Measurements from ENCODE around the gene SPATS2.
"Not testable (repeated sequence)": the region's sequence is repeated elsewhere in the genome, so short reads cannot be mapped to it uniquely, and the experiment has no call there.

Gene SPATS2

GRCh38 chr12:49525942-49526341 lies 158.7 kb downstream of the SPATS2 start:
- DNase-seq = no peak

GRCh38 chr12:49527361-49528130 lies 160.3 kb downstream of the SPATS2 start:
- no peak for DNase-seq

DNA sequence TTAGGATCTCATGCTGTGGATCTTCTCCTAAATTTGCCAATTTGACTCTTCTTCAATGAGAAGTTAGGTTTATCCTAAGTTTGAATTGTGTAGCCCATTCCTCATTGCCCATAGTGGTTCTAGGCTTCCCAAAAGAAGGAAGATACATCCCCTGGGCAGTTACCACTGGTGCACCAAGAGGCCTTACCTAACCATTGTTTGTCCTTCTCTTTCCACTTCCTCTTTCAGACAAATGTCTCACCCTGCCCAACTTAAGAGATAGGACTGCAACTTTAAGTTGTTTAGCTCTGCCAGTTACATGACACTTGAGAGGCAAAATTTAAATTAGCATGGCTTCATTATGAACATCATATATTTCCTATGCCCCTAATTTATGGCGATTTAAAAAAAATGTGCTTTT lies 162.2 kb downstream of the SPATS2 start:
- DNase-seq = no peak

- DNase-seq = no peak
These were observed 164.5 kb downstream of the SPATS2 start for GRCh38 chr12:49531745-49532144.

DNA sequence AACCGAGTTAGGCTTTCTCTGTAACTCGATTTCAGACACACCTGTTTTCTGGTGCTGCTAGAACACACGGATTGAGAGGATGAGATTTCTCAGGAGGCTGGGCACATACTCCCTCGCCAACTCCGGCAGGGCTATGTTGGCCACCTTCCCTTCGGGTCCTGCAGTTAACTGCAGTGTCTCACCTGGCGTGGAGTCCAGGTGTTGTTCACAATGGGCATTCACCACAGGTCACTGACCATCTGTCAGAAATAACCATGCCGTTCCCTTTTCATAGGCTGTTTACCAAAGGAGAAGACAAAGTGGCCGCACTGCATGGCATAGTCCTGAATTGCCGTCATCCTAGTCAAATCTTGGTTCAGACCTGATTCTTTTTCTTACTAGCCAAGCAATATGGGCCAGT lies 166.1 kb downstream of the SPATS2 start:
- no peak for DNase-seq

GRCh38 chr12:49534122-49534521 lies 166.9 kb downstream of the SPATS2 start:
- not testable (repeated sequence) for DNase-seq

GRCh38 chr12:49534731-49535278 lies 167.5 kb downstream of the SPATS2 start:
- no peak for DNase-seq

GRCh38 chr12:49535921-49536525 lies 168.8 kb downstream of the SPATS2 start:
- no peak for DNase-seq

DNA sequence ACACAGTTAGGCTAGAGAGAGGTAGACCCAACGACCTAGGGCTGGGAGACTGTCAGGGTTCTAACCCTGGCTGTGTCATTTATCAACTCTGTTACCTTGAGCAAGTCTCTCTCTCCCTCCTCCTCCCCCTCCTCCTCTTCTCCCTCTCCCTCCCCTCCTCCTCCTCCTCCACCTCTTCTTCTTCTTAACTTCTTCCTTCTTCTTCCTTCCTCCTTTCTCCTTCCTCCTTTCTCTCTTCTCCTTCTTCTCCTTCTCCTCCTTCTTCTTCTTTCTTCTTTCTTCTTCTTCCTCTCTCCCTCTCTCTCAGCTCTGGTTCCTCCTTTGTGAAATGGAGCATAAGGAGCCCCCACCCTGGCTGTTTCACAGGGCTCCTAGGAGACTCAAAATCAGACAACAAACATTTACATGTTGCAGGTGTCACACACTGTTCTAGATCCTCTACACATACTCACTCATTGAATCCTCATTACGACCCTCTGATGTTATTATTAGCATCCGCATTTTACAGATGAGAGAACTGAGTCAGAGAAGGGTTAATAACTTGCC lies 169.3 kb downstream of the SPATS2 start:
- DNase-seq = no peak

GRCh38 chr12:49537231-49537751 lies 170.0 kb downstream of the SPATS2 start:
- no peak for DNase-seq

GRCh38 chr12:49537752-49538509 lies 170.7 kb downstream of the SPATS2 start:
- DNase-seq = no peak

DNA sequence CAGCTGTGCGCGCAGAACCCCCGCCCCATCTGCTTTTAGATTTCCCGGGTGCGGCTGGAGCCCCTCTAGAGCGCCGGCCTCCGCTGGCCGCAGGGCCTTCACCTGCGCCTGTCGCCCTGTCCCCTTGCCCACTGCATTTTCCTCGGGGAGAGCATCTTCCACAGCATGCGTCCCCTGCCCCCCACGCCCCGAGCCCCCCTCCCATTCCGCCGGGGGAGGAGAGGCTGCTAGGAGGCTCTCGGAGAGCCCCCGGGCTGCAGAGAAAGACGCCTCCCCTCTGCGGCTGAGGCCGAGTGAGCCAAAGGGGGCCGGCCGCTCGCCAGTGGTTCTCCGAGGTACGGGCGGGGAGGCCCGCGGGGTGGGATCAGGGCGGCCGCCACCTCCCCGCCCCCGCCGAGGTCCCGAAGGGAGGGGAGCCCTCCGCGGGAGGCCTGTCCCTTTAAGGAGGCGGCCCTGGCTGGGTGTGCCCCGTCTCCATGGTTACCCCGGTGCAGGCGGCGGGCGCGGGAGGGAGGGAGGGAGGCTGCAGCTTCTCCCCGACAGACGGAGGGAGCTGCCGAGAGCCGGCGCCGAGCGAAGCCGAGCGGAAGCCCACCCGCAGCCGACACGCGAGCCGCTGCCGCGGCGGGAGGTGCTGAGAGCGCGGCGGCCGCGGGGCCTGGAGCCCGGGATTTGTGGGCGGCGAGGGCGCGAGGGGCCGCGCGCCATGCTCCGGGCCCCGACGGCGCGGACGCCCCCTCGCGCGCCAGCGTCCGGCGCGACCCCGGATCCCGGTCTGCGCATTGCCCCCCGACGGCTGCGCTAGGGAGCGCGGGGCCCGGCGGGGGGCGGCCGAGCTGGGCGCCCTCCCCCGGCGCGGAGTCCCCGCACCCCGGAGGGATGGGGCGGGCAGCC lies 171.5 kb downstream of the SPATS2 start, which contains the start of gene KCNH3:
Gene KCNH3 (plus strand): TSS at position 521 of the 894 bp plus-strand sequence. CDS start 387 bp downstream, outside the sequence.
- DNase-seq = peak; percentile 84

DNA sequence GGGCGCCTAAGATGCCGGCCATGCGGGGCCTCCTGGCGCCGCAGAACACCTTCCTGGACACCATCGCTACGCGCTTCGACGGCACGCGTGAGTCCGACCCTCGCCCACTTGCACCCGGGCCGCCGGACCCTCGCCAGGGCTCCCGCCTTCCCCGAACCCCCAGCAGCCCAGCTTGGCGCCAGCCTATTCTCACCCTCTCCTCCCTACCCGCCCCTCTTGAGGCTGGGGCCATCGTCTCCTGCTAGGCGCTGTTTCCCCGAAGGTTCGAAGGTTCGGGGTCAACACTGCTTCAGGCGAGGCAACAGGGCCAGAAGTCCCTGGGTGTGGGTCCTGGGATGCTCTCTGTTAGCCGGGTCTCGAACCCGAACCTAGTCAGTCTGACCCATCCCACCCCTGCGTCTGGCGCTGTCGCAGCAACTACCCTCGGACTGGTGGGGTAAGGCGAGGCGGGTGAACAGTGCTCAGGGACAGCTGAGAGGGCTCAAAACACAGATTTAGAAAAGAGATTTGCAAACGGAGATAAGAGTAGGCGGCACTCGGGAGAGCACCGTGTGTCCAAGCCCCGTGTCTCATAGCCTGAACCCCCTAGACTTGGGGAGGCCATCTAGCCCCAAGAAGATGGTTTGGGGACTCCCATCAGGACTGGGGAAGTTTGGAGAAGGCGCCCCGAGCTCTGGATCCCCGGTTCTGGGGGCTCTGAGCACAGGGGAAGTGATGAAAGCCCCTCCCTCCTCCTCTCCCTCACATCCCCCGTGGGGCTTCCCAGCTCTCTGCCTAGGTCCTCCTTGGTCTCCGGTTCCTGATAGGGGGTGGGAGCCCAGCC lies 172.4 kb downstream of the SPATS2 start:
- no peak for DNase-seq

- no peak for DNase-seq
These were observed 173.2 kb downstream of the SPATS2 start for GRCh38 chr12:49540229-49541139.

DNA sequence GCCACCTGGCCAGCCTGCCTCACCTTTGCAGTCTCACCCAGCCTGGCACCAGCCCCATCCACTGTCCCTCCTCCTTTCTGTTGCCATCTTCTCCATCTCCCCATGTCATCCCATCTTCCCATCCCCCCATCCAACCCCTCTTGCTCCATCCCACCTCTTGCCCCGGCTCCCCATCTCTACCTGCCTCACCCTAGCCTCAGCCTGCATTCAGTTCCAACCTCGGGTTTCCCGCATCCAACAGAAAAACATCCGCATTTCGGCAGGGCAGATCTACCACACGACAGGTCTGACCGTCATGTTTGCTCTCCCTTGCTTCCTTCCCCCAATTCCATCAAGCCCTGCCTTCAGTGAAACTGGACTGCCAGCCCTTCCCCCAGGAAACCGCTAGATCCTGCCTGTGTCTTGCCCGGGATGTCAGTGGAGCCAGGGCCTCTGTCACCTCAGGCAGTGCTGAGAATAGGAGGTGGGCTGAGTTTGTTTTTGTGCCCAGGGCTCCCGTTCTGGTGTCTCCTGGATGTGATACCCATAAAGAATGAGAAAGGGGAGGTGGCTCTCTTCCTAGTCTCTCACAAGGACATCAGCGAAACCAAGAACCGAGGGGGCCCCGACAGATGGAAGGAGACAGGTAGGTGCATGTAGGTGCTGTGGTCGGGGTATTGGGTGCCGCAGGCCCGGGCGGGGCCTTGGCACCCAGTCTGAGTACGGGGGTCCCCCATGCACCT lies 174.0 kb downstream of the SPATS2 start:
- no peak for DNase-seq

DNA sequence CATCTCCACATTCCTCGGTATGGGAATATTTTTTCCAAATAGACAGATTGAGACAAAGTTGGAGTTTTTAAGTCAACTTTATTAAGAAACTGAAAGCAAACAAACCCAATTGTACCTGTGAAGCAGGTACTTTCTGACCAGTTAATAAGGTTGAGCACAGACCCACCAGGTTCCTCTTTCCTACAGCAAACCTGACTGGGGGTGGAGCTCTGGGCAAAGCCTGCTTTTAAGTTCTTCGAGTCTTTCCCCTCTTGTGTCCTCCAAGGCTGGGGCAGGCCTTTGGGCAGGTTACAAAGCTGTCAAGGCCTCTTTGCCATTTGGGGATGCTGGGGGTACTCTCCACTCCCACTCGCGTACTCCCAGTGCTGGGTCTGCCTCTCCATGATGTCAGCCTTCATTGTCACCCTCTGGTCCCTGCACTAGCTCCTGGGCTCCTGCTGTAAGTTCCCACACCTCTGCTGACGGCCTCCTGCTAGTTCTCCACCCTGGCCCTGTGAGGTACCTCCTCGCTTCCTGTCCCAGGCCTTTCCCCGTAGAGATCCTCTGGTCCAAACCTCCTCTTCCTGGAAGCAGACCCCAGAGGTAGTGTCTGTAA lies 174.7 kb downstream of the SPATS2 start:
- no peak for DNase-seq

DNA sequence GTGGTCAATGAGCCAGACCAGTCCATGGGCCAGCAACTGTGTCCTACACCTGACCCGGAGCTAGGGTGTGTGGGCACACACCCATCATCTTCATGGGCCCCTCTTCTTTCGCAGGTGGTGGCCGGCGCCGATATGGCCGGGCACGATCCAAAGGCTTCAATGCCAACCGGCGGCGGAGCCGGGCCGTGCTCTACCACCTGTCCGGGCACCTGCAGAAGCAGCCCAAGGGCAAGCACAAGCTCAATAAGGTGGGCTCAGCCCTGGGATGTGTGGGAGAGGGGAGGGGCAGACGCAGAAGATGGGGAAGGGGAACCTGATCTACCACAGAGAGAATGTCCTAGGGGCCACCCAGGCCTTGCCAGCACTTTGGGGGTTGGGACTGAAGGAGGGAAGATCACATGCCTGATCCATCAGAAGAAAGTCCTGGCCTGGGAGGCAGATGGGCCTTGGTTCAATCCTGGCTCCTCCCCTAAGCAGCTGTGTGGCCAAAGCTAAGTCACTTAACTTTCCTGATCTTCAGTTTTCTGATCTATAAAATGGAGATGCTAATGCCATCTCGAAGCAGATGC lies 175.4 kb downstream of the SPATS2 start:
- no peak for DNase-seq

- no peak for DNase-seq
These were observed 176.1 kb downstream of the SPATS2 start for GRCh38 chr12:49543221-49543913.
